Suprapubic skin (tissue), 4 donors: ENCODE measurements around the gene SENP2. TPM values are rescaled to one million over a fixed set of nuclear protein-coding genes. Genes with fewer than 3 reads are reported as not detected.

Experiments
- DNase-seq, 2 donors: peaks; one replicate each; pipeline ENCODE4 v3.0.0-alpha.2; 2019; ENCODE audit warnings: low spot score in 2 of 2
- H3K27ac ChIP-seq: fragments of 200-600 bp; sonication (generic); one replicate; pipeline ENCODE4 v1.5.1; 2019
- H3K27me3 ChIP-seq: fragments of 200-600 bp; sonication (generic); one replicate; pipeline ENCODE4 v1.5.1; 2019
- H3K36me3 ChIP-seq: fragments of 200-600 bp; sonication (generic); one replicate; pipeline ENCODE4 v1.5.1; 2019
- H3K4me1 ChIP-seq: fragments of 200-600 bp; sonication (generic); one replicate; pipeline ENCODE4 v1.5.1; 2019
- H3K4me3 ChIP-seq: fragments of 200-600 bp; sonication (generic); one replicate; pipeline ENCODE4 v1.5.1; 2019; ENCODE audit warnings: mild to moderate bottlenecking
- H3K9me3 ChIP-seq: fragments of 200-600 bp; sonication (generic); one replicate; pipeline ENCODE4 v1.5.1; 2019
- EP300 ChIP-seq: sonication (generic); formaldehyde crosslinking; IDR thresholded peaks from one replicate; pipeline ENCODE4 v1.6.1; 2017; ENCODE audit warnings: antibody characterized with exemption
- POLR2A ChIP-seq, 2 donors: fragments of 450-650 bp; IDR thresholded peaks; one replicate each; pipeline ENCODE4 v1.6.1; 2017; ENCODE audit warnings: antibody characterized with exemption in 2 of 2, mild to moderate bottlenecking in 2 of 2, moderate library complexity in 2 of 2
- POLR2AphosphoS5 ChIP-seq, 3 donors: sonication (generic); formaldehyde crosslinking; IDR thresholded peaks; one replicate each; pipeline ENCODE4 v1.6.1; 2017; ENCODE audit warnings: antibody characterized with exemption in 3 of 3
- WGBS: methylation state at CpG from one replicate; pipeline ENCODE4 v1.1.5; 2018; 5-methylcytosine and 5-hydroxymethylcytosine counted together
- total RNA-seq, 4 donors: library from RNA; depleted of rRNA; stranded (reverse); fragments of >200 nt; gene quantifications; one replicate each; pipeline ENCODE4 v1.1.0, GENCODE V29; 2016
- TF ChIP-seq, protein P1 (sequence below), 2 donors: fragments of 200-600 bp in 1 of 2; fragments of 450-650 bp in 1 of 2; sonication (generic) in 1 of 2; IDR thresholded peaks; one replicate each; pipeline ENCODE4 v1.5.1; 2016 to 2019; ENCODE audit warnings: antibody characterized with exemption in 2 of 2, mild to moderate bottlenecking in 1 of 2, moderate library complexity in 1 of 2

SENP2 gene
- total RNA-seq, 4 donors from 2014 or later, result 23.1 to 34.2 (median 28.1) TPM

DNA sequence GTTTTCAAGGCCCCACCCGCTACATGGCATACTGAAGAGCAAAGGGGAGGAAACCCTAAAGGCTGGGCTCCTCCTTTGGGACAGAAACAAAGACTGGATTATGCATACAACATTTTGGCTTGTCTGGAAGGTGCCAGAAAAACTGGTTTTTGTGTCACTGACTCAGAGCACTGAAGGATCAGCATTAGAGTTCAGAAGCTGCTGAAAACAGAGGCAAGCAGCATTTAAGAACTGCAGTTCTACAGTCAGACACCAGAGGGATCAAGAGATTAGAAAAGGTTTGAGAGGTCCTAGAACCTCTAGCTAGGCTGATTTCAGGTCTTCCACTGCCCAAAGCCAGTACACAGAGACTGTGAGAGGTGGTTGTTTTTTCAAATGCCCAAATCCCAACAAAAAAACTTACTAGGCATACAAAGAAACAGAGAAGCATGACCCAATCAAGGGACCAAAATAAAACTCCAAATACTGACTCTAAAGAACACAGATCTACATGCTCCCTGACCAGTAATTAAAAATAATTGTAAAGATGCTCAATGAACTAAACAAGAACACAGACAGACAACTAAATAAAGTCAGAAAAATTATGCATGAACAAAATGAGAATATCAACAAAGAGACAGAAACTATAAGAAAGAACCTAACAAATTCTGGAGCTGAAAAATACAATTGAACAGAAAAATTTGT, 91.2 kb downstream of the SENP2 start:
- Histone ChIP-seq H3K4me1 (no peaks in the 10 kb centered on the region), H3K27ac (no peak overlapping the region), H3K9me3 (no peaks in the 10 kb centered on the region), H3K4me3 (no peak overlapping the region), H3K36me3 (peaks cover 3% of the 10 kb centered on the region), H3K27me3 (no peaks in the 10 kb centered on the region)
- TF ChIP-seq, protein P1, sequence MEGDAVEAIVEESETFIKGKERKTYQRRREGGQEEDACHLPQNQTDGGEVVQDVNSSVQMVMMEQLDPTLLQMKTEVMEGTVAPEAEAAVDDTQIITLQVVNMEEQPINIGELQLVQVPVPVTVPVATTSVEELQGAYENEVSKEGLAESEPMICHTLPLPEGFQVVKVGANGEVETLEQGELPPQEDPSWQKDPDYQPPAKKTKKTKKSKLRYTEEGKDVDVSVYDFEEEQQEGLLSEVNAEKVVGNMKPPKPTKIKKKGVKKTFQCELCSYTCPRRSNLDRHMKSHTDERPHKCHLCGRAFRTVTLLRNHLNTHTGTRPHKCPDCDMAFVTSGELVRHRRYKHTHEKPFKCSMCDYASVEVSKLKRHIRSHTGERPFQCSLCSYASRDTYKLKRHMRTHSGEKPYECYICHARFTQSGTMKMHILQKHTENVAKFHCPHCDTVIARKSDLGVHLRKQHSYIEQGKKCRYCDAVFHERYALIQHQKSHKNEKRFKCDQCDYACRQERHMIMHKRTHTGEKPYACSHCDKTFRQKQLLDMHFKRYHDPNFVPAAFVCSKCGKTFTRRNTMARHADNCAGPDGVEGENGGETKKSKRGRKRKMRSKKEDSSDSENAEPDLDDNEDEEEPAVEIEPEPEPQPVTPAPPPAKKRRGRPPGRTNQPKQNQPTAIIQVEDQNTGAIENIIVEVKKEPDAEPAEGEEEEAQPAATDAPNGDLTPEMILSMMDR (IDR thresholded peaks at IDR 0.05), result peak; percentile 47 to 59
- TF ChIP-seq EP300, result no peak
- WGBS, result 74% methylated on average over 1 of the region's 1 CpG
- no peak for DNase-seq

GRCh38 chr3:185678027-185678426, 91.9 kb downstream of the SENP2 start:
- H3K4me3 ChIP-seq, result no peak overlapping the region
- WGBS, result 97% methylated on average over 1 of the region's 1 CpG
- H3K36me3 ChIP-seq, result no peaks in the 10 kb centered on the region
- no peaks in the 10 kb centered on the region for H3K9me3 ChIP-seq
- TF ChIP-seq, protein P1 (IDR thresholded peaks at IDR 0.05), result no peak
- no peak for TF ChIP-seq POLR2AphosphoS5 (IDR thresholded peaks at IDR 0.05)
- TF ChIP-seq POLR2A (IDR thresholded peaks at IDR 0.05), result no peak
- TF ChIP-seq EP300, result no peak
- H3K27me3 ChIP-seq, result no peaks in the 10 kb centered on the region
- no peaks in the 10 kb centered on the region for H3K4me1 ChIP-seq
- DNase-seq, result no peak
- H3K27ac ChIP-seq, result no peak overlapping the region

DNA sequence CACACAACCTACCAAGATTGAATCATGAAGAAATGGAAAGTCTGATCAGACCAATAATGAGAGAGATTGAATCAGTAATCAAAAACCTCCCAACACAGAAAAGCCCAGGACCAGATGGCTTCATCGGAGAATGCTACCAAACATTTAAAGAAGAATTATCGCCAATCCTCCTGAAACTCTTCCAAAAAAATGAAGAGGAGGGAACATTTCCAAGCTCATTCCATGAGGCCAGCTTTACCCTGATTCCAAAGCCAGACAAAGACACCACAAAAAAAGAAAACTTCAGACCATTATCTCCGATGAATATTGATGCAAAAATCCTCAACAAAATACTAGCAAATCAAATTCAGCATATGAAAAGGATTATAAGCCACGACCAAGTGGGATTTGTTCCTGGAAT, 94.1 kb downstream of the SENP2 start:
- no peak for DNase-seq
- Histone ChIP-seq H3K36me3 (no peaks in the 10 kb centered on the region), H3K9me3 (no peaks in the 10 kb centered on the region), H3K27me3 (no peaks in the 10 kb centered on the region), H3K27ac (no peak overlapping the region), H3K4me3 (no peak overlapping the region), H3K4me1 (no peaks in the 10 kb centered on the region)
- no peak for TF ChIP-seq EP300
- no peak for TF ChIP-seq POLR2A (IDR thresholded peaks at IDR 0.05)
- TF ChIP-seq, protein P1 (IDR thresholded peaks at IDR 0.05), result no peak
- no peak for TF ChIP-seq POLR2AphosphoS5 (IDR thresholded peaks at IDR 0.05)
- 61% methylated on average over 4 of the region's 4 CpGs for WGBS

Other genes with a start within 250 kb of the SENP2 start
- gene MAP3K13, start 223.2 kb upstream of the SENP2 start, total RNA-seq, result 10 to 100 TPM; 18.0 to 19.6 (median 18.6) TPM
- gene TMEM41A, start 87.3 kb upstream of the SENP2 start, total RNA-seq, result 10 to 100 TPM; 36.4 to 42.8 (median 36.7) TPM
- gene LIPH, start 33.7 kb upstream of the SENP2 start, total RNA-seq, result 10 to 100 TPM; 10.6 to 18.3 (median 14.7) TPM
- gene IGF2BP2, start 238.7 kb downstream of the SENP2 start, total RNA-seq, result 10 to 100 TPM in 1 of 4 donors, 1 to 10 TPM in 3; 7.6 to 29.9 (median 8.4) TPM